PFSK-1 (cell line): Measurements from ENCODE around the gene GALNT15. TPM values are rescaled to one million over a fixed set of nuclear protein-coding genes. Genes with fewer than 3 reads are reported as not detected.

Experiments used
- FOXP2 ChIP-seq: optimal IDR thresholded peaks from 2 replicates; pipeline ENCODE3; 2011; ENCODE audit warnings: borderline replicate concordance, control low read depth, inconsistent platforms; ENCODE audit not compliant: insufficient read depth; ENCODE audit errors: extremely low read length, extremely low read depth
- POLR2AphosphoS5 ChIP-seq: IDR thresholded peaks from 2 replicates; pipeline ENCODE4 v1.6.1; 2012; ENCODE audit warnings: low read depth, mild to moderate bottlenecking, control low read depth, low read length, moderate library complexity
- SIN3A ChIP-seq: IDR thresholded peaks from 2 replicates; pipeline ENCODE4 v1.6.1; 2012; ENCODE audit warnings: mild to moderate bottlenecking, low read length, moderate library complexity, borderline replicate concordance; ENCODE audit not compliant: insufficient read depth
- TAF1 ChIP-seq: IDR thresholded peaks from 2 replicates; pipeline ENCODE4 v1.6.1; 2012; ENCODE audit warnings: low read length, control low read depth, borderline replicate concordance; ENCODE audit not compliant: insufficient read depth
- polyA plus RNA-seq: library from polyadenylated mRNA; unstranded; fragments of >200 nt; gene quantifications from one replicate; pipeline ENCODE4 v1.2.1, GENCODE V29; 2012; ENCODE audit warnings: low read depth, missing spikeins; ENCODE audit not compliant: insufficient read length
- TF ChIP-seq, protein P1 (sequence below), 2 experiments: IDR thresholded peaks; 2 replicates each; pipeline versions ENCODE4 v1.6.1 to v1.8.0; 2011 to 2012; ENCODE audit warnings: low read depth in 2 of 2, low read length in 2 of 2, control low read depth in 1 of 2, inconsistent platforms in 1 of 2, mild to moderate bottlenecking in 1 of 2, moderate library complexity in 1 of 2; ENCODE audit not compliant: insufficient read depth in 1 of 2

Gene GALNT15
- 0.69 TPM for polyA plus RNA-seq

DNA sequence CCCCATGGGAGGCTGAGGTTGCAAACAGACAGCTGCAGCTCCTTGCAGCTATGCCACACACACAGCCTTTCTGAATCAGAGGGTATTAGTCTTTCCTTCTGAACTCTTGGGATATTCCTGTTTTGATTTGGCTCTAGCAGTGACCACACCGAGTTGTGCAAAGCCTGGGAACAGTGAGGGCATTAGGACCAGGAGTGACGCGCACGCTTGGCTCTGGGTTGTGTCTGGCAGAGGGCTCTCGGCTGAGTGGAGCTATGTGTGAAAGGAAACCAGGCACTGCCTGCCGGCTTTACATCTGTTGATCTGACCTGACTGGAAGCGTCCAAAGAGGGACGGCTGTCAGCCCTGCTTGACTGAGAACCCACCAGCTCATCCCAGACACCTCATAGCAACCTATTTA lies at the start of gene GALNT15:
Gene GALNT15 (plus strand): TSS at position 292 of the 400 bp plus-strand sequence. CDS start 472 bp downstream, outside the sequence.
- TF ChIP-seq TAF1 = no peak
- no peak for TF ChIP-seq POLR2AphosphoS5
- TF ChIP-seq, protein P1, sequence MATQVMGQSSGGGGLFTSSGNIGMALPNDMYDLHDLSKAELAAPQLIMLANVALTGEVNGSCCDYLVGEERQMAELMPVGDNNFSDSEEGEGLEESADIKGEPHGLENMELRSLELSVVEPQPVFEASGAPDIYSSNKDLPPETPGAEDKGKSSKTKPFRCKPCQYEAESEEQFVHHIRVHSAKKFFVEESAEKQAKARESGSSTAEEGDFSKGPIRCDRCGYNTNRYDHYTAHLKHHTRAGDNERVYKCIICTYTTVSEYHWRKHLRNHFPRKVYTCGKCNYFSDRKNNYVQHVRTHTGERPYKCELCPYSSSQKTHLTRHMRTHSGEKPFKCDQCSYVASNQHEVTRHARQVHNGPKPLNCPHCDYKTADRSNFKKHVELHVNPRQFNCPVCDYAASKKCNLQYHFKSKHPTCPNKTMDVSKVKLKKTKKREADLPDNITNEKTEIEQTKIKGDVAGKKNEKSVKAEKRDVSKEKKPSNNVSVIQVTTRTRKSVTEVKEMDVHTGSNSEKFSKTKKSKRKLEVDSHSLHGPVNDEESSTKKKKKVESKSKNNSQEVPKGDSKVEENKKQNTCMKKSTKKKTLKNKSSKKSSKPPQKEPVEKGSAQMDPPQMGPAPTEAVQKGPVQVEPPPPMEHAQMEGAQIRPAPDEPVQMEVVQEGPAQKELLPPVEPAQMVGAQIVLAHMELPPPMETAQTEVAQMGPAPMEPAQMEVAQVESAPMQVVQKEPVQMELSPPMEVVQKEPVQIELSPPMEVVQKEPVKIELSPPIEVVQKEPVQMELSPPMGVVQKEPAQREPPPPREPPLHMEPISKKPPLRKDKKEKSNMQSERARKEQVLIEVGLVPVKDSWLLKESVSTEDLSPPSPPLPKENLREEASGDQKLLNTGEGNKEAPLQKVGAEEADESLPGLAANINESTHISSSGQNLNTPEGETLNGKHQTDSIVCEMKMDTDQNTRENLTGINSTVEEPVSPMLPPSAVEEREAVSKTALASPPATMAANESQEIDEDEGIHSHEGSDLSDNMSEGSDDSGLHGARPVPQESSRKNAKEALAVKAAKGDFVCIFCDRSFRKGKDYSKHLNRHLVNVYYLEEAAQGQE (IDR thresholded peaks at IDR 0.05; ENCODE audit: insufficient read depth in 1 of 2, low read depth in 2 of 2, low read length in 2 of 2) = no peak
- no peak for TF ChIP-seq FOXP2
- no peak for TF ChIP-seq SIN3A

DNA sequence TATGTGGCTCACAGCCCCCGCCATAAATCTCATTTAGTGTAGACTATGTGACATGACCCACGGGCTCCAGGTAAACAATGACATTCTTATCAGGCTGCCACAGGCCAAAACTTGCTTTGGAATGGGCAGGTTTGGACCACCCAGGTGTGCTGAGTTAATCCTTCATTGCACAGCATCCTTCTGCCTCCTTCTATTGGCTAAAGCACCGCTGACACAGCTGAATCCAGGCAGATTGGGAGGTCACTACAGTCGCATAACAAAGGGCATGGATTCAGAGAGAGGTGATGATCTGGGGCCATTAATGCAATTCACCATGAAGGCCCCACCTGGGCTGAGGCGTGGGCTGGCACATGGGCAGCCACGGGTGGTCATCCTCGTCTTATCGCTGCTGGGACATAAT lies 47.8 kb upstream of the GALNT15 start:
- no peak for TF ChIP-seq SIN3A
- TF ChIP-seq TAF1 = no peak
- TF ChIP-seq, protein P1 (IDR thresholded peaks at IDR 0.05; ENCODE audit: insufficient read depth in 1 of 2, low read depth in 2 of 2, low read length in 2 of 2) = no peak
- TF ChIP-seq FOXP2 = no peak
- no peak for TF ChIP-seq POLR2AphosphoS5

GRCh38 chr3:16127249-16127648 lies 47.2 kb upstream of the GALNT15 start:
- TF ChIP-seq SIN3A = no peak
- TF ChIP-seq, protein P1 (IDR thresholded peaks at IDR 0.05; ENCODE audit: insufficient read depth in 1 of 2, low read depth in 2 of 2, low read length in 2 of 2) = no peak
- no peak for TF ChIP-seq POLR2AphosphoS5
- no peak for TF ChIP-seq FOXP2
- no peak for TF ChIP-seq TAF1

DNA sequence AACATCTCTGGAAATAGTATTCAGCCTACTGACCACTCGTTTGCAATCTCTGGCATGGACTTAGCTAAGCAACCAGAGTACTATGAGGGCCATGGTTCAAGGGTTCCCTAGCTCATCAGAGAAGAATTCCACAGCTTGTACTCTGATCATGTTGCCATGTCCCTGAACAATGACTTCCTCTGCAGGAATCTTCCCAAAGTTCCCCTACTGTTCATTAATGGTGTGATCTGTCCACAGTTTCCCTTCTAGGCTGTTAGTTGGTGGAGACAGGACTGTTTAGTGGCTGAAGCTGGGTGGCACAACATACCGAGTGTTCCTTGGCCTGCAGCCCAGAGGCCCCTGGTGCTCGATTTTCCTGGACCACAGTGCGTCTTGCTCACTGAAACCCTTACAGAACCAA lies 44.4 kb upstream of the GALNT15 start:
- TF ChIP-seq SIN3A = no peak
- TF ChIP-seq, protein P1 (IDR thresholded peaks at IDR 0.05; ENCODE audit: insufficient read depth in 1 of 2, low read depth in 2 of 2, low read length in 2 of 2) = no peak
- TF ChIP-seq POLR2AphosphoS5 = no peak
- TF ChIP-seq TAF1 = no peak
- TF ChIP-seq FOXP2 = no peak

- TF ChIP-seq POLR2AphosphoS5 (no peak), TAF1 (no peak), SIN3A (no peak), FOXP2 (no peak)
- TF ChIP-seq, protein P1 (IDR thresholded peaks at IDR 0.05; ENCODE audit: insufficient read depth in 1 of 2, low read depth in 2 of 2, low read length in 2 of 2) = no peak
These were observed 42.3 kb upstream of the GALNT15 start for GRCh38 chr3:16132190-16132589.
